GM08714 (cell line): ENCODE results near the gene RFFL.
"Not testable (repeated sequence)": the region's sequence is repeated elsewhere in the genome, so short reads cannot be mapped to it uniquely, and the experiment has no call there.

Experiments
- H3K4me3 ChIP-seq: fragments of 200-500 bp; sonication (Bioruptor generic); 2 replicates; pipeline ENCODE4 v1.5.1; 2014; ENCODE audit warnings: mild to moderate bottlenecking, low read length, inconsistent platforms
- ZNF274 ChIP-seq: IDR thresholded peaks from 2 replicates; pipeline ENCODE4 v1.6.1; 2012; ENCODE audit warnings: mild to moderate bottlenecking, low read depth, low read length

Gene RFFL

GRCh38 chr17:35046245-35046644 lies 17.3 kb downstream of the RFFL start:
- H3K4me3 ChIP-seq: peak overlapping the region; percentile 60

GRCh38 chr17:35045458-35045979 lies 18.0 kb downstream of the RFFL start:
- H3K4me3 ChIP-seq: peak overlapping the region; percentile 60; the same call in 1 of the 2 replicates

More at GRCh38 chr17:35046245-35046644, 17.3 kb downstream of the RFFL start:
- TF ChIP-seq ZNF274: no peak

- no peak overlapping the region for H3K4me3 ChIP-seq
- TF ChIP-seq ZNF274: no peak
Measured at GRCh38 chr17:35044181-35044580, 19.3 kb downstream of the RFFL start.

GRCh38 chr17:35041390-35041789 lies 22.1 kb downstream of the RFFL start:
- no peak overlapping the region; the same call in 1 of the 2 replicates for H3K4me3 ChIP-seq
- no peak for TF ChIP-seq ZNF274

- H3K4me3 ChIP-seq: no peak overlapping the region
- TF ChIP-seq ZNF274: no peak
Measured at GRCh38 chr17:35038453-35038852, 25.1 kb downstream of the RFFL start.

GRCh38 chr17:35030780-35031179 lies 32.7 kb downstream of the RFFL start:
- no peak for TF ChIP-seq ZNF274
- no peak overlapping the region for H3K4me3 ChIP-seq

- H3K4me3 ChIP-seq: no peak overlapping the region
- no peak for TF ChIP-seq ZNF274
Measured at GRCh38 chr17:35028531-35029262, 34.8 kb downstream of the RFFL start.

- not testable (repeated sequence) for H3K4me3 ChIP-seq
Measured at GRCh38 chr17:35028097-35028496, 35.4 kb downstream of the RFFL start.

GRCh38 chr17:35025541-35025940 lies 38.0 kb downstream of the RFFL start:
- TF ChIP-seq ZNF274: no peak
- no peak overlapping the region for H3K4me3 ChIP-seq

GRCh38 chr17:35023538-35023937 lies 40.0 kb downstream of the RFFL start:
- H3K4me3 ChIP-seq: no peak overlapping the region
- no peak for TF ChIP-seq ZNF274

GRCh38 chr17:35022536-35023063 lies 40.9 kb downstream of the RFFL start:
- no peak for TF ChIP-seq ZNF274
- H3K4me3 ChIP-seq: no peak overlapping the region

GRCh38 chr17:35021520-35022380 lies 41.8 kb downstream of the RFFL start:
- no peak for TF ChIP-seq ZNF274
- no peak overlapping the region for H3K4me3 ChIP-seq

GRCh38 chr17:35019386-35020179 lies 43.9 kb downstream of the RFFL start:
- no peak overlapping the region for H3K4me3 ChIP-seq
- TF ChIP-seq ZNF274: no peak

- H3K4me3 ChIP-seq: no peak overlapping the region
- no peak for TF ChIP-seq ZNF274
Measured at GRCh38 chr17:35018814-35019213, 44.7 kb downstream of the RFFL start.
